Kasumi-1 (cell line): ENCODE measurements around the gene PRR18.
A peak's percentile ranks its signal among the peaks of the same experiment; 100 is the strongest.
"Not testable (repeated sequence)": the region's sequence is repeated elsewhere in the genome, so short reads cannot be mapped to it uniquely, and the experiment has no call there.

Source experiments
- DNase-seq, 2 experiments: peaks; one replicate each; lab custom pipeline; 2025; lab: John Stamatoyannopoulos, UW

The PRR18 gene, protein sequence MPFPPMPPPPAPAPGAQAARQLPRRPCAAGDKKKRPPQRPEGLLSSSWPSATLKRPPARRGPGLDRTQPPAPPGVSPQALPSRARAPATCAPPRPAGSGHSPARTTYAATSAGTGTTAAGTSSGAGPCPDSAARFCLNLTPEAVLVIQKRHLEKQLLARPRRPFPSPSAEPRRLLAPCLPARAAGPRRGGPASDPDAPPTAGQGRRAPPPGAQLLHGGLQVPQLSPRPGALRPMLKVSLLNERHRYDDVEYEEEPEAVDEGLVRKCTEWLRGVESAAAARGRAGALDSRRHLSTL

DNA sequence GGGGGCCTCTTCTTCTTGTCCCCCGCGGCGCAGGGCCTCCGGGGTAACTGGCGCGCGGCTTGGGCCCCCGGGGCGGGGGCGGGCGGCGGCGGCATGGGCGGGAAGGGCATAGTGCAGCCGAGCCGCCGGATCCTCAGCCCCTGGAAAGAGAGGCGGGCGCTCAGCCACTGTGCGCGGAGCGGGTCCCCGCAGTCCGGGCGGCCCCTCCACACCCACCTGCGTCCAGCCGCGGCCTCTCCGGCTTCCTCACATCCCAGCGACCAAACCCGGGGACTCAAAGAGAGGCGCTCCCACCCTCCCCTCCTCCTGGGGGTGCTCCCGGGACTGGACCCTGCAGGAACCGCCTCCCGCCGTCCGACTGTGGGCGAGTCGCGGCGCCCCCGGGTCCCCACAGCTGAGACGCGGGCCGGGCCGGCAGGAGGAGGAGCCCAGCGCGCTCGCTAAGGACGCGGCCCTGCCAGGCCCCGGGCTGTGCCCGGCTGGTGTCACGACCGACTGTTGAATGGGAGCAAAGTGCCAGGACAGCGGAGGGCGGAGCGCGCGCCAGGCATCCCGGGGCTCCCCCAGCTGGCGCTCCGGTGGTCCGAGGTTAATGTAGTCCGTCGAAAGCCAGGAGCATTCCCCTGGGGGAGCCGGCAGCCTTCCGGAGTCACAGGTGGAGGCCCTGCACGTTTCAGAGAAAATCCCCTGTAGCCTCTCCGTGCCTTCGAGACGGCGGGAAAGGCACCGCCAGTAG, at the start of gene PRR18:
Gene PRR18 (minus strand): TSS at position 360 of the 736 bp plus-strand sequence. CDS start 250 bp downstream, at position 110.
- DNase-seq: no peak

DNA sequence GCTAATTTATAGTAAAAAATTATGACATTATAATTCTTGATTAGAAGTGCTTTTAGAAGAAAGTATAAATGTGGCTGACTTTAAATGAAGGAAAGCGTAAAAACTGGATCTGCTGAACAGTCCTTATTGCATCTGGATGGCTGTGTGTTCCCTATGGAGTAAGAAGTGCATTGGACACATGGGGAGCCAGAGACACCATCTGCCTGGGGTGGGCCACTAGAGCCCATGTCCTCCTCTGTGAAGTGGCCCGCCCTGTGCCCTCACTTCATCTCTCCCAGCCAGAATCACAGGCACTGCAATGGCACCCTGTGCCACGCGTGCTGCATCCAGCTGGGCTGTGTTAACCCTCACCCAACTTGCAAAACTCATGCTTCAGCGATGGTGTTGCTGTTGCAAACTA, 47.4 kb upstream of the PRR18 start:
- no peak for DNase-seq

DNA sequence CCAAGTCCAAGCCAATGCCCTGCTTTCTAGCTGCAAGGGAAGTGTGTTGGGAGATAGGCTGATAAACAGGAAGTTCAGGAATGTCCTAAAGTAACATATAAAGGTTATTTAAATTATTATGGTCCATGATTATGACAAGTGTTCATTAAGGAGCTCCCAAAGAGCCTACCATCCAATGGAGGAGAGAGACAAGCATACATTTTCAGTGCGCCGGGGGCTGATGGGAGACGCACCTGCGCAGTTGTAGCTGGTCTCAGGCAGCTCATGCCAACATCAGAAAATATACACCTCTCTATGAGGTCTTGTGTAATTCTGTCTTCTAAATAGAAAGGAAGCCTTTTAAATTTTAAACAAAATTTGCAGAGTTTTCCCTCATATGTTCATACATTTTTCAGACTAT, 46.8 kb upstream of the PRR18 start:
- DNase-seq: no peak

DNA sequence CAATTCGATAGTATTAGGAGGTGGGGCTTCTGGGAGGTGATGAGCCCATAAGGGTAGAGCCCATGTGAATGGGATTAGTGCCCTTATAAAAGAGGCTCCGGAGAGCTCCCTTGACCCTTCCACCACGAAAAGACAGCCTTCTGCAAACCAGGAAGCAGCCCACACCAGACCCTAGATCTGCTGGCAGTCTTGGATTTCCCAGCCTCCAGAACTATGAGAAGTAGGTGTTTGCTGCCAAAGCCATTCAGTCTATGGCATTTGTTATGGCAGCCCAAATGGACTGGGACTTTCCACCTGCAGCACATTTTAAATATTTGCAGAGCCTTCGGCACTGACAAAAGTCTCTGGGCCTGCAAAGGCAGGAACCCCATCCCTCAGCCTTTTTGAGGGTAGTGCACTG, 46.0 kb upstream of the PRR18 start:
- DNase-seq: no peak

DNA sequence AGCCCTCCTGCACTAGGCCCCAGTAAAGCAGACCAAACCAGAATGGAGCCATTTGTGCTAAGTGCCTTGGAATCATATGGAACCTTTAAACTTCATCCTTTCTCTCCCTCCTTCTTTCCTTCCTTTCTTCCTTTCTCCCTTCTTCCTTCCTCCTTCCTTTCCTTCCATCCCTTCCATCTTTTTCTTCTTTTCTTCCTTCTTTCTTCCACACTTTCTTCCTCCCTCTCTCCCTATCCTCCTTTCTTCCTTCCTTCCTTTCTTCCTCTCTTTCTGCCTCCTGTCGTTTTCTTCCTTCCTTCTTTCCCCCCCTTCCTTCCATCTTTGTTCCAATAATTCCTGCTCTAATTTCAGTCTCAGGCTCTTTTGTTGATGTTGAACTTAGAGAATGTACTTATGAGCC, 45.3 kb upstream of the PRR18 start:
- DNase-seq: no peak

DNA sequence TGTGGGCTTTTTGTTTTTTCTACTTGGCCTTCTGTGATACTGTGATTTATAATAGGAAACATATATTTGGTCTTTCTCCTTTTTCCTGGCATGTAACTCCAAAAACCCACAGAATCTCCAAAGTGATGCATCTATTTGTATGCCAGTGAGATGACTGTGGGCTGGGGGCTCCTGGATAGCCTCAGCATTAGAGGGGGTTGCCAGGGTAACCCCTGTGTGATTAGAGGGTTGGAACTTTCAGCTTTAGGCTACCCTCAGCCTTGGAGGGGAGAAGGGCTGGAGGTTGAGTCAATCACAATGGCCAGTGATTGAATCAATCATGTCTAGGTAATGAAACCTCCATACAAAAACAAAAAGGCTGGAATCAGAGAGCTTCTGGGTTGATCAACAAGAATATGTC, 44.7 kb upstream of the PRR18 start:
- DNase-seq: no peak

DNA sequence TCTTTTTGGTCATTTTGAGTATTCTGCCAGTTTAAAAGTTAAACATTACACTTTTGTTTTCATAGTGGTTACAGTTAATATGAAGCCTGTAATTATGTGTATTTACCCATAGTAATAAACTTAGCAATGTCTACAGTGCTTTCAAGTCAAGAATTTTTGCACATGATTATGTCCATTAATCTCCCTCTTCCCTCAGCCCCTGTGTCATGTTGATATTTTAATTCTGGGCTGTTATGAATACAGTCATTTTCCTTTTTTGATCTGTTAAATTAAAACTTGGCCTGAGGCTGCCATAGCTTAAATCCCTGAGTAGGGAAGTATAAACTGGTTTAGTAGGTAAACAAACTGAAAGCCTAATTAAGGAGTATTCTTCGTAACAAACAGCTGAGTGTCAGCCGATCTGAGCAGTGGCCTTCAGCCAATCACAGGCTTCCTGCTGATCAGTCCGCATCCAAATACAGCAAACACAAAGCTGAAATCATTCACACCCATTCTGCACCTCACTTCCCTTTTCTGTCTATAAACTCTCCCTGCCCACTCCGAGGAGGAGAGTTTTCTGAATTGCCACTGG, 43.6 kb upstream of the PRR18 start:
- DNase-seq: peak; percentile 67 to 75

DNA sequence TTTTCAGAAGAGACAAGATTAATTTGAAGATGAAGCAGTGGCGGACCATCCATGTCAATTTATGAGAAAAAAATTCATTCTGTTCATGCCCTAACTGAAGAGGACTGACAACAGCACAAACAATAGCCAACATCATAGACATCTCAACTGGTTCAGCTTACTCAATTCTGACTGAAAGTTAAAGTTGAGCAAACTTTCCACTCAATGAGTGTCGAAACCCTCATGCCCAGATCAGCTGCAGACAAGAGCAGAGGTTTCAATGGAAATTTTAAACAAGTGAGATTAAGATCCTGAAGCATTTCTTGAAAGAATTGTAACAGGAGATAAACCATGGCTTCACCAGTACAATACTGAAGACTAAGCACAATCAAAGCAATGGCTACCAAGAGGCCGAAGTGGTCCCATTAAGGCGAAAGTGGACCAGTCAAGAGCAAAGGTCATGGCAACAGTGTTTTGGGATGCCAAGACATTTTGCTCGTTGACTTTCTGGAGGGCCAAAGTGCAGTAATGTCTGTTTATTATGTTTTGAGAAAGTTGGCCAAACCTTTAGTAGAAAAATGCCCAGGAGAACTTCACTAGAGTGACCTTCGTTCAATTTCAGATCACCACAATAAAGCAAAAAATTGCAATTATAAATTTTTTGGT, 40.2 kb upstream of the PRR18 start:
- no peak for DNase-seq

DNA sequence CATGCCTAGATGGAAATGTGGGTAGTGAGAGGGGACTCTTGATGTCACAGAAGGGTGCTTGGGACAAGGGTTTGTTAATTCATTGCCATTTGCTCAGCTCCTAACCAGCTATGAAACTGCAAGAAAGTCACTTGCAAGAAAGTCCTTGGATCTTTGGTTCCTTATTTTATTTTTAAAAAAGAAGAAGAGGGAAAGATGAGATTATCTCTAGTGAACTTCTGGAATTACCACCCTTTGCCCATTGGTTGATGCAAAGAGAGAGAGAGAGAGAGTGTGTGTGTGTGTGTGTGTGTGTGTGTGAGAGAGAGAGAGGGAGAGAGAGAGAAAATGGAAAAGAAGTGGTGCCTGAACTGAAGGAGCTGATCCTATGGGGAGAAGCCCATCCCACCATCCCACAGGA, 38.8 kb upstream of the PRR18 start:
- DNase-seq: no peak

DNA sequence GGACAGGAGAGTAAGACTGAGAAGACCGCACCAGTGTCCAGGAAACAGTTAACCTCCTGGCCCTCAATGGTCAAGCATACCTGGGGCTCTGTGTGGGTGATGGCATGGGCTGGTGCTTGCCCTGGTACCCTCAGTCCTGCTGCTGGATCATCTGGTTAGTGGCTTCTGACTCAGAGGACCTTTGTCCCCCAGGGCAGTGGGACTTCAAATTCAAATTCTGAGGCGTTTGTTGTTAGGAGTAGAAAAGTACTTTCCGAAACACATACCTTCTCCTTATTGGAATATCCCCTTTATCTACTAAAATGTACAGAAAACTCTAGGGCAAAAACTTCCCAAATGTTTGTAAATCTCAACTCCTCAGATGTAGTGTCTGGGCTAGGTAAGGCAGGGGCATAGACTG, 38.3 kb upstream of the PRR18 start:
- DNase-seq: no peak

DNA sequence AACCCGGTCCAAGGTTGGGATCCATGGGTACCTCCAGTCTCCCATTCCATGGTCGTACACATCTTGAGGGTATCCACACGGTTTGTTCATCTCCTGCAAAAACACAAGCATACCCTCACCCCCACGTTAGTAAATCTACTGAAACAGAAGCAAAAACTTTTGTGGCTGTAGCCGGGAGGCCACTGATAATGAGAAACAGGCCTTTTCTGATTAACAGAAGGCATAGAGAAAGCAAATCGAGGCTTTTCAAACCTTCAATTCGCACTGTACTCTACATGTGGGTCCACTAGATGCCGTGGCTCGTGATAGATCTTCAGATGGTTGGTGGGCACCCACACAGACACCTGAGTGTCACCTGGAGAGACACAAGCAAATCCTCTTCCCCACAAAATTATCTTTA, 37.5 kb upstream of the PRR18 start:
- DNase-seq: not testable (repeated sequence)

DNA sequence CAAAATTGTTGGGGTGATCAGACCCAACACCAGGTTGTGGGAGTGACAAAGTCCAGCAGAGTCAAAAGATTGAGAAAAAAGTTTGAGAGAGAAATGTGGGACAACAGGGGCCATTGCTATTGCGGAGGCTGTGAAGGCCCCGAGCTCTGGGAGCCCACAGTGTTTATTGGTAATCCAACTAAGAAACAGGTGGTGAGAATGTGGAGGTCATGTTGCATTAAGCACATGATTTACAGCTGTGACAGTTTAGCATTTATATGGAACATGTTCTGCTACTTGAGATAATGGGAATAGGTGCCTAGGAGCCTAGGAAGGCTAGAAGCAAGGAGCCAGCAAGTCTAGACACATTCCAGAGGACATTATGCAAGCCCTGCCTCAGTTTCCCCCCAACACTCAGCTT, 36.7 kb upstream of the PRR18 start:
- not testable (repeated sequence) for DNase-seq

DNA sequence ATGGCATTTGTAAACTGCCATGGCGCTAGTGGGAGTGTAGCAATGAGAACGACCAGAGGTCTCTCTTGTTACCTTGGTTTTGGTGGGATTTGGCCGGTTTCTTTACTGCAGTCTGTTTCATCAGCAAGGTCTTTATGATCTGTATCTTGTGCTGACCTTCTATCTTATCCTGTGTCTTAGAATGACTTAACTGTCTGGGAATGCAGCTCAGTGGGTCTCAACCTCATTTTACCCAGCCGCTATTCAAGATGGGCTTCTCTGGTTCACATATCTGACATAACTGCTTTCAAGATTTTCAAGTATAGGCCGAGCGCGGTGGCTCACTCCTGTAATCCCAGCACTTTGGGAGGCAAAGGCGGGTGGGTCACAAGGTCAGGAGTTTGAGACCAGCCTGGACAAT, 36.0 kb upstream of the PRR18 start:
- no peak for DNase-seq

DNA sequence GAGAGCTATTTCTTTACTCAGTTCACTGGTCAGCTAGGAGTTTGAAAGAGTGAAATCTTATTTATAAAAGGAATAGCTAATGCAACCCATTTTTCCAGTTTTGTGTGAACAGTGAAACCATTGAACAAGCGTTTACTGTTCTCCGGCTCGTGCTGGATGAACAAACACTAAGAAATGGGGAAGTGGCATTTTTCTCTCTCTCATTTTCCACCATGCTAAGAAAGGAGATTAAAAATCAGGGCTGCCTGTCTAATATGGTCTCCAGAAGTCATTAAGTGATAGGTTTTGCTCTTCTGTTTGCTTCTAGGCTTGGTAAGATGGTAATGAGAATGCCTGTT, 34.9 kb upstream of the PRR18 start:
- DNase-seq: peak; percentile 49 to 77

DNA sequence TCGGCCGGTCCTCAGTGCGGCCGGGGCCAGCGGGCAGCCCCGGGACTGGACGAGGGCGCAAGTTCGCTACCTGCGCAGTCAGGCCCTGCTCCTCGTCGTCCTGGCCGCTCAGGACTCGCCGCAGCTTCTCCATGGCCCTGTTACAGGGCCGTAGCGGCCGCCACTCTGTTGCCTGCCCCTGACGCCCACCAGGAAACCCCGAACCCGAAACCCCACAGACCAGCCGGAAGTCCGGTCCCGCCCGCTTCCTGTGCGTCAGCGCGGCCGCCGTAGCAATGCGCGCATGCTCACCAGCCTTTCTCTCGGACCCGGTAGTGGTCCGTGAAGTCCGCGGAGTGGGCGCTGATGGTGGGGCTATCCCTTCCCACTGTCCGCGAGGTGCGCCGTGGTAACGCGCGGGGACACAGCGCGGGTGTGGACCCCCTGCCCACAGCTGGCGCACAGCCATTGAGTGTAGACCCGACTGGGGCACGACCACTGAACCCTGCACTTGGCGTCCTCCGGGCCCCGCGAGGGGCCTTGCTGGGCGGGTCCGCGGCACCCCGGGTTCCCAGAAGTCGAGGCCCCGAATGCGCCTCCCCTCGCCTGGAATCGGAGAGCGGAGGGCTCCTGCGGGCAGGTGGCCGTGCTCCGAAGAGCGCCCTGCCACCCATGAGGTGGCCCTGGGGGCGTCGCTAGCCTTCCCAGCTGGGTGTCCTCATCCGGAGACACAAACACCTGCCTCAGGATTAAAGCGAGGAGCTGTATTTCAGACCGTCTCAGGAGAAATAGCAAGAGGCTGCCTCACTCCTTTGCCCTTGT, 34.4 kb upstream of the PRR18 start, which contains the start of gene SFT2D1:
Gene SFT2D1 (minus strand): TSS at position 197 of the 801 bp plus-strand sequence. CDS start 64 bp downstream, at position 133.
- peak; percentile 76 to 77 for DNase-seq

DNA sequence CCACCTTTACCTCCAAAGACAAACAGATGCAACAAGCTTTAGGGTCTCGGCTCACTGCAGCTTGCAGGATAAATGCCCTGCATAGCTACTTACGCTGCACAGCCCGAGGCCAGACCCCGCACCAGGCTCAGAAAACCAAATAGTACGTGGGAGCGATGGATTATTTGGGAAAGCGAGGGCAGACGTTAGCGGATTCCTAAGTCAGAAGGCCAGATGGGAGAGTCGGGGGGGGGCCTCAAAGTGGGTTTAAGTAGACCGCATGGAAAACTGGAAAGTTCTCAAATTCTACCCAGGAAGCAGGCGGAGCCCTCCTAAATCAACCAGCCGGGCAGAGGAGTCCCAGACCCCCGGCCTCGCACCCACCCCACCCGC, 33.8 kb upstream of the PRR18 start:
- peak in 1 of 2 experiments; percentile 41 for DNase-seq

DNA sequence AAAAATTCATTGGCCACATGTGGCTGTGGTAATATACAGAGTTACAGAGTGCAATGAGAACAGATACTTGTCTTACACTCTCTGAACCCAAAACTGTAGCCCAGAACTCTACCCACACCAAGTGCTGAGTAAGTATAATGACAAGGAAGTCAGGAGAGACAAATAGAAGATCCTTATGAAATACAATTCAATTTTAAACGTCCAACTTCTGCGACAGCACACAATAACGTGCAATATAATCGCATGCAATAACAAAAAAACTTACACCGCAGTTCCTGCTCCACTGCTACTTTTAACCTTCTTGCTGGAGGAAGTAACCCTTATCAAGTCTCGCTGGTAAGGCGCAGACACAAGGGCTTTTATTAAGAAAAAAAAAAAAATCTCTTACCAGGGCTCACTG, 33.3 kb upstream of the PRR18 start:
- peak; percentile 42 to 47 for DNase-seq

DNA sequence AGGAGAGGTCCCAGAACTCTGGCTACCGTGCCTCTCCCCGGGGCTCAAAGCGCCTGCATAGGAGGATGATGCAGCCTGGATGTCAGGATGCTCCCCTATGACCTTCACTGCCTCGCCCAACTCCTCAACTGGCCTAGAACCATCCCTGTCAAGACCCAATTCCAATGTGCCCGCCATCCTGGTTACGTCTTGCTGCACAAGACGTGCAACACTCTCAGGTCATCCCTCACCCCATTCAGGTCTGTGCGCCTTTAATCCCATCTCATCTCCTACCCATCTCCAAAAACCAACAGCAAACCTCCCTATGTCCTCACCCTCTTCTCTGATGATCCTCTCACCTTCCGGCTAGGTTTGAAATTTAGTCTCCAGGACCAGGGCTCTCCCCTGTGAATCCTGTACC, 30.7 kb upstream of the PRR18 start:
- no peak for DNase-seq

DNA sequence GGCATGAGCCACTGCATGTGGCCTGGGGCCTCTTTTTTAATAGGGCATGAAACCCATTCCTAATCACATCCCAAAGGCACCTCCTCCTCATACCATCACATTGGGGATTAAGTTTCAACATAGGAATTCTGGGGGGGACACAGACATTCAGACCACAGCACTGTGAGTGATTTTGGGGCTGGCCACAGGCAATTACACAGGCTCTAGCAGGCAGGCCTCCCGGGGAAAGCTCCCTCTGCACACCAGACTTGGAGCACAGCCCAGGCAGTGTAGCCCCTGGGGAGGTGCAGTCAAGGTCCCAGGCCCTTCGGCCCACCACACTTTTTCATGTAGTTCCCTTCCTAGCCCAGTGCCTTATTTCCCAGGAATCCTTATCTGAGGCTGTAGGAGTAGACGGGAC, 28.7 kb upstream of the PRR18 start:
- no peak for DNase-seq

DNA sequence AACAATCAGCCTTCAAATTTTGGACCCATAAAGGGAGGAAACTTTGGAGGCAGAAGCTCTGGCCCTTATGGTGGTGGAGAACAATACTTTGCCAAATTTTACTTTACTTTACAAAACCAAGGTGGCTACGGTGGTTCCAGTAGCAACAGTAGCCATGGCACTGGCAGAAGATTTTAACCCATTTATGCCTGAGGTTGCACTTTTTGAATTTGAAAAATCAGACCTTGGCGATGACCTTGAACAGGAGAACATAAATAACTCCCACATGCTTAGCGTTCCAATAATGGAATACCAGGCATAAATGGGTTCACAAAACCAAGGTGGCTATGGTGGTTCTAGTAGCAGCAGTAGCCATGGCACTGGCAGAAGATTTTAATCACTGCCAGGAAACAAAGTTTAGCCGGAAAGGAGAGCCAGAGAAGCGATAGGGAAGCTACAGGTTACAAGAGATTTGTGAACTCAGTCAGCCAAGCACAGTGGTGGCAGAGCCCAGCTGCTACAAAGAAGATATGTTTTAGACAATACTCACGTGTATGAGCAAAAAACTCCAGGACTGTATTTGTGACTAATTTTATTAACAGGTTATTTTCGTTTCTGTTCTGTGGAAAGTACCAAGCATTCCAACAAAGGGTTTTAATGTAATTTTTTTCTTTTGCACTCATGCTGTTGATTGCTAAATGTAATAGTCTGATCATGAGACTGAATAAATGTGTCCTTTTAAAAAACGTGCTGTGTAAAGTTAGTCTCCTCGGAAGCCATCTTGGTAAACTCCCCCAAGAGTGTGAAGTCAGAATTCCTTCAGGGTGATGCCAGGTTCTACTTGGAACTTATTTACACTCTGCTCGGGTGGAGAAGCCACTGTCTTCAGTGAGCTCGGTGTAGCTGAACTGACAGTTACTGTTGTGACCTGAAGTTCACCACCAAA, 27.4 kb upstream of the PRR18 start:
- DNase-seq: no peak

DNA sequence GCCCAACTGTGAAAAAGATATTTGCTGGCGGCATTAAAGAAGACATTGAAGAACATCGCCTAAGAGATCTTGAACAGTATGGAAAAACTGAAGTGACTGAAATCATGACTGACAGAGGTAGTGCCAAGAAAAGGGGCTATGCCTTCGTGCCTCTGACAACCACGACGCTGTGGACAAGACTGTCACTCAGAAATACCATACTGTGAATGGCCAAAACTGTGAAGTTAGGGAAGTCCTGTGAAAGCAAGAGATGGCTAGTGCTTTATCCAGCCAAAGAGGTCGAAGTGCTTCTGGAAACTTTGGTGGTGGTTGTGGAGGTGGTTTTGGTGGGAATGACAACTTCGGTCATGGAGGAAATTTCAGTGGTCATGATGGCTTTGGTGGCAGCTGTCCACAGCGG, 26.7 kb upstream of the PRR18 start:
- DNase-seq: no peak
